ENCODE data around the gene NAA80.
A peak's percentile ranks its signal among the peaks of the same experiment; 100 is the strongest.
"Not testable (repeated sequence)": the region's sequence is repeated elsewhere in the genome, so short reads cannot be mapped to it uniquely, and the experiment has no call there.

NAA80 gene

GRCh38 chr3:50276762-50277101 lies 22.5 kb downstream of the NAA80 start:
- no peak for DNase-seq (ENCODE audit: low read depth)
- TF ChIP-seq CTCF (conservative IDR thresholded peaks at IDR 0.05; ENCODE audit: low read depth, low read length) = no peak
- no peak overlapping the region for H3K4me3 ChIP-seq (ENCODE audit: low read length)

GRCh38 chr3:50275996-50276761 lies 23.0 kb downstream of the NAA80 start:
- H3K4me3 ChIP-seq (ENCODE audit: low read length) = no peak overlapping the region
- no peak for TF ChIP-seq CTCF (conservative IDR thresholded peaks at IDR 0.05; ENCODE audit: low read depth, low read length)
- DNase-seq (ENCODE audit: low read depth) = no peak

GRCh38 chr3:50275141-50275995 lies 23.8 kb downstream of the NAA80 start:
- DNase-seq (ENCODE audit: low read depth) = no peak
- TF ChIP-seq CTCF (conservative IDR thresholded peaks at IDR 0.05; ENCODE audit: low read depth, low read length) = no peak
- no peak overlapping the region for H3K4me3 ChIP-seq (ENCODE audit: low read length)

GRCh38 chr3:50274371-50275104 lies 24.7 kb downstream of the NAA80 start:
- peak; percentile 73 for TF ChIP-seq CTCF (conservative IDR thresholded peaks at IDR 0.05; ENCODE audit: low read depth, low read length)
- no peak overlapping the region for H3K4me3 ChIP-seq (ENCODE audit: low read length)
- no peak for DNase-seq (ENCODE audit: low read depth)

GRCh38 chr3:50273689-50274065 lies 25.5 kb downstream of the NAA80 start:
- TF ChIP-seq CTCF (conservative IDR thresholded peaks at IDR 0.05; ENCODE audit: low read depth, low read length) = no peak
- no peak overlapping the region for H3K4me3 ChIP-seq (ENCODE audit: low read length)
- no peak for DNase-seq (ENCODE audit: low read depth)

GRCh38 chr3:50272911-50273688 lies 26.1 kb downstream of the NAA80 start:
- no peak overlapping the region for H3K4me3 ChIP-seq (ENCODE audit: low read length)
- no peak for DNase-seq (ENCODE audit: low read depth)
- peak; percentile 93 for TF ChIP-seq CTCF (conservative IDR thresholded peaks at IDR 0.05; ENCODE audit: low read depth, low read length)

- DNase-seq (ENCODE audit: low read depth); H3K4me3 ChIP-seq (ENCODE audit: low read length): not testable (repeated sequence)
These were observed 26.7 kb downstream of the NAA80 start for GRCh38 chr3:50272538-50272910.

Measured in retinal pigment epithelial cell (primary cell).